ENCODE results near the gene KCNK1. TPM values are rescaled to one million over a fixed set of nuclear protein-coding genes. Genes with fewer than 3 reads are reported as not detected.

Gene KCNK1
- total and polyA plus RNA-seq, 8 donors: 2.3 to 7.5 (median 3.8) TPM

DNA sequence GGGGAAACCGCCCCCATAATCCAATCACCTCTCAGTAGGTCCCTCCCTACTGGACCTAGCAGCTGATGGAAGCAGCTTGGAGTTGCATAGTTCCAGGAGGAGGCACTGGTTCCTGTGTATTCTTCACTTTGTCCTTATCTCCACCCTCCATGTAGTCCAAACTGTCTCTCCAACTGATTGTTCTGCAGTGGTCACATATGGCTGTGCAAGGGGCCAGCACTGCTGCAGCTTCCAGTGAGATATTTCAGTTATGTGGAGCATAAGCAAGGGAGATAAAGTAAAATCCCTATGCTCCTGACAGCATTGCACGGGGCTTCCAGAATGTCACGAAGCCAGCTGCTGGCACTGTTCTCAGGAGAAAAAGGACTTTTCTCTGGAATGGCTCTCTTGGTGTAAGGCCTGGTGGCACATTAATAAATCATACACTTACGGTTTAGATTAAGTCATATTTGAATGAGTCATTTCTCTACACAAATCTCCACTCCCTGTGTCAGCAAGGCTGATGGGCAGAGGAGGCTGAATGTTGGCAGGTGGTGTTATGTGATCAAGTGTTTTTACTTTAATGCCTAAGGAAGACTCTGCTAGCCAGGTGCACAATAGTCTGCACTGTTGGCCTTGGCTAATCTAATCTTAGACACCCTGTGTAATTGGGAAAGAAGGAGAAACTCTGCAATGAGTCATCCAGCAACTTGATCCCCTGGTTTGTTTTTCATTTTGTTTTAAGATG is 93.4 kb downstream of the KCNK1 start:
- TF ChIP-seq, protein P1, sequence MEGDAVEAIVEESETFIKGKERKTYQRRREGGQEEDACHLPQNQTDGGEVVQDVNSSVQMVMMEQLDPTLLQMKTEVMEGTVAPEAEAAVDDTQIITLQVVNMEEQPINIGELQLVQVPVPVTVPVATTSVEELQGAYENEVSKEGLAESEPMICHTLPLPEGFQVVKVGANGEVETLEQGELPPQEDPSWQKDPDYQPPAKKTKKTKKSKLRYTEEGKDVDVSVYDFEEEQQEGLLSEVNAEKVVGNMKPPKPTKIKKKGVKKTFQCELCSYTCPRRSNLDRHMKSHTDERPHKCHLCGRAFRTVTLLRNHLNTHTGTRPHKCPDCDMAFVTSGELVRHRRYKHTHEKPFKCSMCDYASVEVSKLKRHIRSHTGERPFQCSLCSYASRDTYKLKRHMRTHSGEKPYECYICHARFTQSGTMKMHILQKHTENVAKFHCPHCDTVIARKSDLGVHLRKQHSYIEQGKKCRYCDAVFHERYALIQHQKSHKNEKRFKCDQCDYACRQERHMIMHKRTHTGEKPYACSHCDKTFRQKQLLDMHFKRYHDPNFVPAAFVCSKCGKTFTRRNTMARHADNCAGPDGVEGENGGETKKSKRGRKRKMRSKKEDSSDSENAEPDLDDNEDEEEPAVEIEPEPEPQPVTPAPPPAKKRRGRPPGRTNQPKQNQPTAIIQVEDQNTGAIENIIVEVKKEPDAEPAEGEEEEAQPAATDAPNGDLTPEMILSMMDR (IDR thresholded peaks at IDR 0.05): no peak
- H3K27ac ChIP-seq: peak overlapping the region in 3 of 4 donors; percentile 1 to 69 (median 12)
- intact Hi-C loops (cut with DNase I): no loop called here
- FAIRE-seq: no peak
- WGBS, 2 donors: 37 to 45% methylated on average over 4 of the region's 4 CpGs
- peak in 4 of 6 donors; percentile 46 to 71 (median 54) for DNase-seq
- ATAC-seq: peak; percentile 89 to 93 (median 92)
- no peaks in the 10 kb centered on the region for H3K36me3 ChIP-seq
- H3K4me1 ChIP-seq: peaks cover 16 to 26% (median 17%) of the 10 kb centered on the region in 3 donors
- H3K27me3 ChIP-seq: no peaks in the 10 kb centered on the region
- H3K4me3 ChIP-seq: no peak overlapping the region
- H3K9me3 ChIP-seq: peaks cover 0 to 4% (median 0%) of the 10 kb centered on the region in 4 donors

DNA sequence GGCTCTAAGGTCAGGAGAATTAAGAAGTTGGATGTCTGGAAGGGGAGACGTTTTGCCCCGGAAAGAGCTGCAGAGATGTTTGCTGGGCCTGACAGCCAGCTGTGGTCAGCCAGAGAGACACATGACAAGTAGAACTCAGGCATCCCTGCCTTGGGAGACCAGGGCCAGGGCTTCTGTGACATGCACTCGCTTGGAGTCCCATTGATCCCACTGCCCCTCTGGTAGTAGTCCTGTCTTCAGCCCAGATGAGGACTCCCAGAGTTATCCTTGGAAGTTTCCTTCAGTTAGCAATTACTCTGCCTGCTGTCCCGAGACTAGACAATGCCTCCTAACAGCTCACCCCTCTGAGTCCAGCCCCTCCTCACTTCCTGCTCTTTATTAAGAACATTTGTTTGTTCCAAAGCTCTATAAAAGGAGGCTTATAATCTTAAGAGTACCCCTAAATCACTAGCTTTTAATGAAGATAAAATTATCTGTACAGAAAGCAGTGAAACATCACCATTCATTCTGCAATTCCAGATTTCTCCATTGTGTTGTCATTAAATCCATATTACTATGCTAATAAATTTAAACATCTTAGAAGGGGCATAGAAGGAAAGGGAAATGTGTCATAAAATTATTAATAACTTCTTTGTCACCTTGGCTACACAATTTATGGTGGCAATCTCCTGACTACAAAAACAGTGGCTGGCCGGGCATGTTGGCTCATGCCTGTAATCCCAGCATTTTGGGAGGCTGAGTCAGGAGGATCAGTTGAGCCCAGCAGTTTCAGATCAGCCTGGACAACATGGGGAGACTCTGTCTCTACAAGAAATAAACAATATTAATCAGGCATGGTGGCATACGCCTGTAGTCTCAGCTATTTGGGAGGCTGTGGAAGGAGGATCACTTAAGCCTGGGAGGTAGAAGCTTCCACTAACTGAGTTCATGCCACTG is 94.2 kb downstream of the KCNK1 start:
- Histone ChIP-seq H3K4me3 (no peak overlapping the region), H3K27me3 (no peaks in the 10 kb centered on the region), H3K9me3 (peaks cover 0 to 4% (median 0%) of the 10 kb centered on the region in 4 donors), H3K27ac (peak overlapping the region in 3 of 4 donors; percentile 1 to 69 (median 12)), H3K36me3 (no peaks in the 10 kb centered on the region), H3K4me1 (peaks cover 16 to 26% (median 17%) of the 10 kb centered on the region in 3 donors)
- ATAC-seq (peak in 3 of 4 donors; percentile 7 to 31 (median 11)), DNase-seq (peak in 1 of 6 donors; percentile 52), FAIRE-seq (no peak)
- TF ChIP-seq, protein P1 (IDR thresholded peaks at IDR 0.05): no peak
- 61 to 70% methylated on average over 6 of the region's 6 CpGs for WGBS, 2 donors
- intact Hi-C loops (cut with DNase I): no loop called here

DNA sequence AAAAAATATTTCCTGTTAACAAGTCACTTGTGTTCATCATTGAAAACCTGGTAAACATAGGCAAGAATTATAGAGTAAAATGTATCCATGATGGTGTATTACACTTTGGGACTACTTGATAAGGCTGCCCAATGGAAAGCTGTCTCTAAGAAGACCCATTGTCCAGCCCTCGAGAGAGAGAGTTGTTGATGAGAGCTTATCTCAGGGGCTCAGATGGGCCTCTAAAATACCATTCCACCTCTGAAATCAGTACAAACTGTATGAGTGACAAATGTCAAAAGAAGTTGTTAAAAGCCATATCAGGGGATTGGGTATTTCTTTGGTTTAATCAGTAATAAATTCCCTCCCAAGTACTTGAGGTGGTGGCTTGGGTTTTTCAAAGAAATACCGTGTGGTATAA is 96.1 kb downstream of the KCNK1 start:
- Histone ChIP-seq H3K36me3 (no peaks in the 10 kb centered on the region), H3K27me3 (no peaks in the 10 kb centered on the region), H3K4me1 (peaks cover 5 to 21% (median 14%) of the 10 kb centered on the region in 3 donors), H3K9me3 (peaks cover 0 to 4% (median 0%) of the 10 kb centered on the region in 4 donors), H3K27ac (no peak overlapping the region), H3K4me3 (no peak overlapping the region)
- WGBS, 2 donors: 88 to 96% methylated on average over 2 of the region's 2 CpGs
- TF ChIP-seq, protein P1 (IDR thresholded peaks at IDR 0.05): no peak
- intact Hi-C loops (cut with DNase I): no loop called here
- FAIRE-seq (no peak), ATAC-seq (no peak), DNase-seq (no peak)

DNA sequence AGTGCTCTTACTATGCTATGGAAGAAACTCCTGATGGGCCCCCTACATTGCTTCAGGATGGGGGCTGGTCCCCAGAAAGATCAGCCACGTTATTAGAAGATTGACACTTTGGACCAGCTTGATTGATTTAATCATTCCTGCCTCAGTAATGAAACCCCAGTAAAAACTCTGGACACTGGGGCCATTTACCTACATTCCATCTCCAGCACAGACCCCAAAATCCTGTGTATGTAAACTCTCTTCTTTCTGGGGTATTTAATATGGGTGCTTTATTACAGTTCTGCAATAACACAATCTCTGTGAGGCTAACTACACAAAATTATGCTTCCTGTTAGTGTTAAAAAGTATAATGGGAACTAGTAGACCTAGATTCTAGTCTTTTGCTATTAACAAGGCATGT is 96.6 kb downstream of the KCNK1 start:
- ATAC-seq (no peak), FAIRE-seq (no peak), DNase-seq (no peak)
- Histone ChIP-seq H3K27ac (no peak overlapping the region), H3K4me3 (no peak overlapping the region), H3K36me3 (no peaks in the 10 kb centered on the region), H3K4me1 (peaks cover 3 to 19% (median 9%) of the 10 kb centered on the region in 3 donors), H3K27me3 (no peaks in the 10 kb centered on the region), H3K9me3 (peaks cover 0 to under 1% (median 0%) of the 10 kb centered on the region in 4 donors)
- 50 to 69% methylated on average over 1 of the region's 1 CpG for WGBS, 2 donors
- TF ChIP-seq, protein P1 (IDR thresholded peaks at IDR 0.05): no peak
- intact Hi-C loops (cut with DNase I): no loop called here

Data from pancreas (tissue), 10 donors.